ENCODE measurements around the gene OR7A5.
"Not testable (repeated sequence)": the region's sequence is repeated elsewhere in the genome, so short reads cannot be mapped to it uniquely, and the experiment has no call there.

DNA sequence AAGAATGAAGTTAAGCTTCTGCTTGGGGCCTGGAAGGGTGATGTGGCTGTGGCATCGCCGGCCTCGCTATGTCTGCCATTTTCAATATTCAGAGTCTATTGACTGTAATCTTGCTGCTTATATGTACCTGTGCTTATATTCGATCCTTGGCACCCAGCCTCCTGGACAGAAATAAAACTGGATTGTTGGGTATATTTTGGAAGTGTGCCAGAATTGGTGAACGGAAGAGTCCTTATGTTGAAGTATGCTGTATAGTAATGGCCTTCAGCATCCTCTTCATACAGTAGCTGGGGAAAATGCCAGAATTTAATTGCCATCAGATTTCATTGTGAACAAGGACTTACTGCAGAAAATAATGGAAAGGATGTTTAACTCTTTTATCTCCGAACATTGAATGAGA is 42.7 kb downstream of the OR7A5 start:
- TF ChIP-seq CTCF, POLR2A (IDR thresholded peaks at IDR 0.05): not testable (repeated sequence)

Data from prostate gland (tissue), 2 donors.